ENCODE data around the gene ITIH2. TPM values are rescaled to one million over a fixed set of nuclear protein-coding genes. Genes with fewer than 3 reads are reported as not detected.

ITIH2 gene
- total and polyA plus RNA-seq, 2 of the 8 experiments (the other 6 are each of a cell fraction or from before 2014, with no cell fraction given): not detected

- Histone ChIP-seq H3K14ac (ENCODE audit: insufficient read length) (no peak overlapping the region), H3K4ac (replicated peaks; ENCODE audit: insufficient read length, low read depth, low read length) (no peak overlapping the region), H3K18ac (ENCODE audit: extremely low read depth, low read length) (no peak overlapping the region), H3K36me3 (ENCODE audit: control insufficient read depth in 2 of 4, insufficient read depth in 4 of 4, low read length in 3 of 4) (no peaks in the 10 kb centered on the region), H3K9me3 (ENCODE audit: insufficient read depth in 2 of 2, low read depth in 1 of 2, low read length in 1 of 2) (no peaks in the 10 kb centered on the region), H3K9ac (replicated peaks in 1 of 4; ENCODE audit: extremely low read depth in 1 of 4, low read depth in 3 of 4, low read length in 3 of 4) (no peak overlapping the region), H2BK12ac (ENCODE audit: low read depth, low read length) (no peak overlapping the region), H3K4me3 (ENCODE audit: extremely low read depth in 1 of 4, insufficient read depth in 2 of 4, low read depth in 3 of 4, low read length in 4 of 4) (no peak overlapping the region), H3K4me1 (replicated peaks in 1 of 4; ENCODE audit: control insufficient read depth in 3 of 4, insufficient read depth in 4 of 4, low read length in 3 of 4) (no peaks in the 10 kb centered on the region; a peak in 1 of 7 replicates), H3K23ac (ENCODE audit: insufficient read length) (no peak overlapping the region), H2BK120ac (replicated peaks; ENCODE audit: low read depth, low read length) (no peak overlapping the region), H3K23me2 (ENCODE audit: low read depth, low read length) (peaks cover 3% of the 10 kb centered on the region; the same call in 1 of the 2 replicates), H4K8ac (ENCODE audit: extremely low read depth, insufficient read depth, low read length) (no peak overlapping the region), H2AFZ (ENCODE audit: low read length) (no peak overlapping the region), H4K20me1 (replicated peaks in 1 of 2; ENCODE audit: control insufficient read depth in 1 of 2, insufficient read depth in 2 of 2, low read length in 2 of 2) (no peaks in the 10 kb centered on the region), H2BK20ac (ENCODE audit: low read length) (no peak overlapping the region), H2AK5ac (ENCODE audit: low read depth, low read length) (no peak overlapping the region), H3K27me3 (replicated peaks in 1 of 4; ENCODE audit: control insufficient read depth in 3 of 4, extremely low read depth in 1 of 4, insufficient read depth in 3 of 4, low read length in 3 of 4) (peaks cover 0 to 2% (median 0%) of the 10 kb centered on the region in 4 experiments; a peak in 3 of 7 replicates), H3K56ac (replicated peaks; ENCODE audit: insufficient read length, low read depth, low read length) (no peak overlapping the region), H3K4me2 (ENCODE audit: insufficient read depth in 1 of 2, low read depth in 2 of 2, low read length in 2 of 2) (no peak overlapping the region), H3K79me1 (ENCODE audit: low read depth, low read length) (no peaks in the 10 kb centered on the region), H2BK5ac (ENCODE audit: low read depth, low read length) (no peak overlapping the region), H4K91ac (replicated peaks; ENCODE audit: insufficient read length, low read length) (no peak overlapping the region), H3K79me2 (ENCODE audit: control insufficient read depth in 1 of 2, insufficient read depth in 2 of 2, low read length in 2 of 2) (no peaks in the 10 kb centered on the region), H2BK15ac (ENCODE audit: low read length) (no peak overlapping the region), H4K5ac (ENCODE audit: insufficient read length, low read depth, low read length) (no peak overlapping the region), H3K27ac (ENCODE audit: low read depth, low read length) (no peak overlapping the region)
- FAIRE-seq (no peak), DNase-seq (ENCODE audit: low read depth in 1 of 2, low spot score in 2 of 2) (no peak)
- WGBS, 2 experiments (ENCODE audit: extremely low coverage in 1 of 2, insufficient coverage in 1 of 2, insufficient read length in 1 of 2, insufficient replicate concordance in 2 of 2, low coverage in 1 of 2, low lambda C conversion rate in 2 of 2, missing lambda C conversion rate in 1 of 2): 92% methylated on average over 23 of the region's 23 CpGs; no CpG with 5 or more reads in 1 of the 2 experiments
- CTCF ChIA-PET (ENCODE audit: partially characterized antibody): interaction anchor here (0.6 to 4.0 kb wide), 2 partner anchors 15 to 412 kb away, joined by 3 to 22 read pairs; no protein-coding TSS in a partner anchor
- POLR2A ChIA-PET (ENCODE audit: partially characterized antibody): no interaction called here
- TF ChIP-seq RBBP5 (IDR thresholded peaks at IDR 0.05; ENCODE audit: borderline replicate concordance, low read depth, low read length) (no peak), ATF3 (IDR thresholded peaks at IDR 0.05; ENCODE audit: insufficient read depth, low read depth, low read length) (no peak), SP4 (IDR thresholded peaks at IDR 0.05; ENCODE audit: low read length) (no peak), SIX5 (IDR thresholded peaks at IDR 0.05; ENCODE audit: low read depth, low read length) (no peak), USF2 (IDR thresholded peaks at IDR 0.05; ENCODE audit: low read length) (no peak), KDM1A (IDR thresholded peaks at IDR 0.05; ENCODE audit: borderline replicate concordance, low read length) (no peak), CHD1 (IDR thresholded peaks at IDR 0.05; ENCODE audit: low read depth, low read length) (no peak), SUZ12 (IDR thresholded peaks at IDR 0.05; ENCODE audit: low read length) (no peak), EZH2 (IDR thresholded peaks at IDR 0.05; ENCODE audit: low read depth, low read length, severe bottlenecking) (no peak), EP300 (IDR thresholded peaks at IDR 0.05; ENCODE audit: borderline replicate concordance in 1 of 2, low read depth in 2 of 2, low read length in 2 of 2) (no peak)
Observed at GRCh38 chr10:7672341-7673134, 30.6 kb upstream of the ITIH2 start.

All from H1 (cell line).